Fibroblast of lung (primary cell): ENCODE data around the gene ADGRL2. TPM values are rescaled to one million over a fixed set of nuclear protein-coding genes. Genes with fewer than 3 reads are reported as not detected.
"Not testable (repeated sequence)": the region's sequence is repeated elsewhere in the genome, so short reads cannot be mapped to it uniquely, and the experiment has no call there.

Source experiments
- DNase-seq, 2 donors: peaks; one replicate each; pipeline versions ENCODE4 v3.0.0 to v3.0.0-alpha.2; 2010; ENCODE audit warnings: low read depth in 2 of 2
- H2AFZ ChIP-seq: 2 replicates; pipeline ENCODE4 v1.5.1; 2012; ENCODE audit warnings: low read length, control low read depth, inconsistent platforms
- H3K27ac ChIP-seq: 2 replicates; pipeline ENCODE4 v1.5.1; 2011; ENCODE audit warnings: low read length, control low read depth; ENCODE audit not compliant: insufficient read depth
- H3K27me3 ChIP-seq: 2 replicates; pipeline ENCODE4 v1.5.1; 2011; ENCODE audit warnings: mild to moderate bottlenecking, low read length; ENCODE audit not compliant: control insufficient read depth, insufficient read depth
- H3K36me3 ChIP-seq: 2 replicates; pipeline ENCODE4 v1.5.1; 2011; ENCODE audit warnings: low read length; ENCODE audit not compliant: control insufficient read depth, insufficient read depth
- H3K4me1 ChIP-seq: 2 replicates; pipeline ENCODE4 v1.5.1; 2011; ENCODE audit warnings: low read length; ENCODE audit not compliant: control insufficient read depth, insufficient read depth; ENCODE audit errors: extremely low read depth
- H3K4me2 ChIP-seq: 2 replicates; pipeline ENCODE4 v1.5.1; 2011; ENCODE audit warnings: low read length, control low read depth; ENCODE audit not compliant: insufficient read depth; ENCODE audit errors: extremely low read depth
- H3K4me3 ChIP-seq, 4 experiments: fragments of 200-600 bp in 1 of 4; sonication (generic) in 1 of 4; replicated peaks in 1 of 4; 2 replicates each; pipeline ENCODE4 v1.5.1; 2011 to 2016; ENCODE audit warnings: low read length in 4 of 4, low read depth in 3 of 4, mild to moderate bottlenecking in 3 of 4, control low read depth in 2 of 4, inconsistent platforms in 1 of 4, mixed read lengths in 1 of 4; ENCODE audit not compliant: insufficient read depth in 1 of 4; ENCODE audit errors: control extremely low read depth in 1 of 4
- H3K79me2 ChIP-seq: 2 replicates; pipeline ENCODE4 v1.5.1; 2012; ENCODE audit warnings: mild to moderate bottlenecking, low read length, inconsistent platforms; ENCODE audit not compliant: control insufficient read depth, insufficient read depth
- H3K9ac ChIP-seq: 2 replicates; pipeline ENCODE4 v1.5.1; 2011; ENCODE audit warnings: mild to moderate bottlenecking, low read length, control low read depth; ENCODE audit not compliant: insufficient read depth
- H3K9me3 ChIP-seq: 2 replicates; pipeline ENCODE4 v1.5.1; 2012; ENCODE audit warnings: low read depth, low read length; ENCODE audit not compliant: control insufficient read depth, insufficient read depth
- H4K20me1 ChIP-seq: 2 replicates; pipeline ENCODE4 v1.5.1; 2011; ENCODE audit warnings: low read length; ENCODE audit not compliant: control insufficient read depth, insufficient read depth; ENCODE audit errors: extremely low read depth
- CTCF ChIP-seq, 2 donors: IDR thresholded peaks in 1 of 2; conservative IDR thresholded peaks in 1 of 2; 1 replicate in 1 of 2; 2 replicates in 1 of 2; pipeline ENCODE4 v1.5.1; 2011 to 2012; ENCODE audit warnings: low read length in 2 of 2, control low read depth in 1 of 2, inconsistent platforms in 1 of 2, low read depth in 1 of 2, mild to moderate bottlenecking in 1 of 2
- EZH2 ChIP-seq: IDR thresholded peaks from 2 replicates; pipeline ENCODE4 v1.5.1; 2012; ENCODE audit warnings: low read length, control low read depth, mild to moderate bottlenecking; ENCODE audit errors: missing control alignments
- polyA plus RNA-seq, 2 donors: library from polyadenylated mRNA; depleted of rRNA in 1 of 2; stranded (reverse) in 1 of 2; unstranded in 1 of 2; fragments of >200 nt; gene quantifications; 2 replicates each; pipeline ENCODE4 v1.2.1, GENCODE V29; 2011 to 2012; ENCODE audit warnings: missing spikeins in 1 of 2
- total RNA-seq: library from RNA; depleted of rRNA; stranded (reverse); fragments of >200 nt; gene quantifications from 2 replicates; pipeline ENCODE4 v1.2.1, GENCODE V29; 2014

Gene ADGRL2
- total and polyA plus RNA-seq, 2 donors (not counting 1 experiment from before 2014, with no cell fraction given) = 74.1 to 196 TPM

DNA sequence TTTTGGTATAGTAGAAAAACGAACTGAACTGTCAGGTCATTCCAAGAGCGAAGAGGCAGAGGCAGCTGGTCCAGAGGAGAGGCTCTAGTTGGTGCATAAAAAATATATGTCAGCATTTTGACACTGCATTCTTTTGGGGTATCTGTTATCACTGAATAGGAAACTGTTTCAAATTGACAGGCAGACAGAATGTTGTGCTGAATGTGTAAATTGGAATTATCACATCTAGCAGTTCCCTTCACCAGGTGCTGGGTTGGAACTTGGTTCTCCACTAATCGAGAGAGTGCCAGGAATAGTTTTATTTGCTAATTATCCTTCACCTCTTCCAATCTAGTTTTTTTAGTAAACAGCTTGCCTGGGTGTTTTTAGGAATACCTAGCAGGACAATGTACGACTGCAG is 52.2 kb downstream of the ADGRL2 start:
- Histone ChIP-seq H3K27ac (no peak overlapping the region), H3K79me2 (peaks cover 13% of the 10 kb centered on the region), H3K36me3 (no peaks in the 10 kb centered on the region), H4K20me1 (no peaks in the 10 kb centered on the region), H2AFZ (no peak overlapping the region), H3K4me3 (no peak overlapping the region), H3K9me3 (no peaks in the 10 kb centered on the region), H3K4me1 (no peaks in the 10 kb centered on the region), H3K4me2 (no peak overlapping the region), H3K9ac (no peak overlapping the region), H3K27me3 (no peaks in the 10 kb centered on the region)
- TF ChIP-seq EZH2 = no peak
- no peak for TF ChIP-seq CTCF (conservative IDR thresholded peaks at IDR 0.05 in 1 of 2, IDR thresholded peaks at IDR 0.05 in 1 of 2; ENCODE audit: low read depth in 1 of 2, low read length in 2 of 2)
- DNase-seq = no peak

GRCh38 chr1:81867235-81867634 is 66.5 kb downstream of the ADGRL2 start:
- Histone ChIP-seq H3K9ac (no peak overlapping the region), H4K20me1 (no peaks in the 10 kb centered on the region), H3K27me3 (no peaks in the 10 kb centered on the region), H3K79me2 (peaks cover 9% of the 10 kb centered on the region), H3K4me3 (no peak overlapping the region), H3K4me2 (no peak overlapping the region), H2AFZ (no peak overlapping the region), H3K9me3 (no peaks in the 10 kb centered on the region), H3K4me1 (no peaks in the 10 kb centered on the region), H3K36me3 (no peaks in the 10 kb centered on the region), H3K27ac (no peak overlapping the region)
- TF ChIP-seq CTCF (conservative IDR thresholded peaks at IDR 0.05 in 1 of 2, IDR thresholded peaks at IDR 0.05 in 1 of 2; ENCODE audit: low read depth in 1 of 2, low read length in 2 of 2) (no peak), EZH2 (no peak)
- DNase-seq = no peak

- no peak for DNase-seq
- no peaks in the 10 kb centered on the region for H4K20me1 ChIP-seq
- no peaks in the 10 kb centered on the region for H3K9me3 ChIP-seq
- TF ChIP-seq EZH2 (no peak), CTCF (conservative IDR thresholded peaks at IDR 0.05 in 1 of 2, IDR thresholded peaks at IDR 0.05 in 1 of 2; ENCODE audit: low read depth in 1 of 2, low read length in 2 of 2) (no peak)
- no peak overlapping the region for H3K27ac ChIP-seq
- no peaks in the 10 kb centered on the region for H3K27me3 ChIP-seq
- H3K4me3 ChIP-seq = no peak overlapping the region
- H3K79me2 ChIP-seq = peaks cover 11% of the 10 kb centered on the region
- no peak overlapping the region for H3K9ac ChIP-seq
- H2AFZ ChIP-seq = no peak overlapping the region
- H3K4me2 ChIP-seq = no peak overlapping the region
- H3K36me3 ChIP-seq = no peaks in the 10 kb centered on the region
- no peaks in the 10 kb centered on the region for H3K4me1 ChIP-seq
Measured at GRCh38 chr1:81869307-81869706, 68.6 kb downstream of the ADGRL2 start.

DNA sequence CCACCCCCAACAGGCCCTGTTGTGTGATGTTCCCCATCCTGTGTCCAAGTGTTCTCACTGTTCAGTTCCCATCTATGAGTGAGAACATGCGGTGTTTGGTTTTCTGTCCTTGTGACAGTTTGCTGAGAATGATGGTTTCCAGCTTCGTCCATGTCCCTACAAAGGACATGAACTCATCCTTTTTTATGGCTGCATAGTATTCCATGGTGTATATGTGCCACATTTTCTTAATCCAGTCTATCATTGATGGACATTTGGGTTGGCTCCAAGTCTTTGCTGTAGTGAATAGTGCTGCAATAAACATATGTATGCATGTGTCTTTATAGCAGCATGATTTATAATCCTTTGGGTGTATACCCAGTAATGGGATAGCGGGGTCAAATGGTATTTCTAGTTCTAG is 70.4 kb downstream of the ADGRL2 start:
- H2AFZ ChIP-seq, H3K9me3 ChIP-seq, H3K4me1 ChIP-seq, H3K36me3 ChIP-seq, H3K4me3 ChIP-seq, H3K27ac ChIP-seq, H3K9ac ChIP-seq, H3K27me3 ChIP-seq, DNase-seq, H3K4me2 ChIP-seq, H4K20me1 ChIP-seq: not testable (repeated sequence)
- H3K79me2 ChIP-seq = peaks cover 21% of the 10 kb centered on the region
